PC-3 (cell line): ENCODE results near the gene OSMR.

Experiments
- CTCF ChIP-seq: fragments of 300-600 bp; sonication (generic); conservative IDR thresholded peaks from 2 replicates; pipeline ENCODE4 v1.5.1; 2017; ENCODE audit warnings: antibody characterized with exemption, low read depth, mild to moderate bottlenecking, low read length
- EZH2 ChIP-seq: fragments of 300-600 bp; sonication (generic); IDR thresholded peaks from one replicate; pipeline ENCODE4 v1.6.1; 2017; ENCODE audit warnings: antibody characterized with exemption, mild to moderate bottlenecking, low read length; ENCODE audit not compliant: unreplicated experiment

- TF ChIP-seq CTCF (no peak), EZH2 (no peak)
Measured at GRCh38 chr5:38944282-38944681, 98.5 kb downstream of the OSMR start.
